ENCODE data around the gene PIK3CD.

Gene PIK3CD

DNA sequence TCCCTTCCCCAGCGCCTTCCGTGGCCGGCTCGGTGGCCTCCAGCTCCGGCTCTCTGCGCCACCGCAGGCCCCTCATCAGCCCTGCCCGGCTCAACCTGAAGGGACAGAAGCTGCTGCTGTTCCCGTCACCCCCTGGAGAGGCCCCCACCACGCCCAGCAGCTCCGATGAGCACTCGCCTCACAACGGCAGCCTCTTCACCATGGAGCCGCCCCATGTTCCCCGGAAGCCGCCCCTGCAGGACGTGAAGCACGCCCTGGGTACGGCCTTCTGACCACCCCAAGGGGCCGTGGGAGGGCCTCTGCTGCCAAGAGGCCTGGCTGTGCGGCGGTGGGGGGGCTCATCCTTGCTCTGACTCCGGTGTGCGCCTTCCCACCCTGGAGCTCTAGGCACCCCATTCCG, 41.0 kb upstream of the PIK3CD start:
- H3K27me3 ChIP-seq (replicated peaks; ENCODE audit: control insufficient read depth, insufficient read depth, low read length): no peaks in the 10 kb centered on the region
- no peak overlapping the region for H3K4me3 ChIP-seq (replicated peaks; ENCODE audit: low read depth, low read length)
- no peak for DNase-seq (ENCODE audit: extremely low read depth, insufficient read length)
- TF ChIP-seq, protein P1, sequence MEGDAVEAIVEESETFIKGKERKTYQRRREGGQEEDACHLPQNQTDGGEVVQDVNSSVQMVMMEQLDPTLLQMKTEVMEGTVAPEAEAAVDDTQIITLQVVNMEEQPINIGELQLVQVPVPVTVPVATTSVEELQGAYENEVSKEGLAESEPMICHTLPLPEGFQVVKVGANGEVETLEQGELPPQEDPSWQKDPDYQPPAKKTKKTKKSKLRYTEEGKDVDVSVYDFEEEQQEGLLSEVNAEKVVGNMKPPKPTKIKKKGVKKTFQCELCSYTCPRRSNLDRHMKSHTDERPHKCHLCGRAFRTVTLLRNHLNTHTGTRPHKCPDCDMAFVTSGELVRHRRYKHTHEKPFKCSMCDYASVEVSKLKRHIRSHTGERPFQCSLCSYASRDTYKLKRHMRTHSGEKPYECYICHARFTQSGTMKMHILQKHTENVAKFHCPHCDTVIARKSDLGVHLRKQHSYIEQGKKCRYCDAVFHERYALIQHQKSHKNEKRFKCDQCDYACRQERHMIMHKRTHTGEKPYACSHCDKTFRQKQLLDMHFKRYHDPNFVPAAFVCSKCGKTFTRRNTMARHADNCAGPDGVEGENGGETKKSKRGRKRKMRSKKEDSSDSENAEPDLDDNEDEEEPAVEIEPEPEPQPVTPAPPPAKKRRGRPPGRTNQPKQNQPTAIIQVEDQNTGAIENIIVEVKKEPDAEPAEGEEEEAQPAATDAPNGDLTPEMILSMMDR (IDR thresholded peaks at IDR 0.05; ENCODE audit: insufficient read depth, low read length, poor library complexity, severe bottlenecking): no peak
- peaks cover 24% of the 10 kb centered on the region for H3K36me3 ChIP-seq (ENCODE audit: control insufficient read depth, insufficient read depth, low read length)

DNA sequence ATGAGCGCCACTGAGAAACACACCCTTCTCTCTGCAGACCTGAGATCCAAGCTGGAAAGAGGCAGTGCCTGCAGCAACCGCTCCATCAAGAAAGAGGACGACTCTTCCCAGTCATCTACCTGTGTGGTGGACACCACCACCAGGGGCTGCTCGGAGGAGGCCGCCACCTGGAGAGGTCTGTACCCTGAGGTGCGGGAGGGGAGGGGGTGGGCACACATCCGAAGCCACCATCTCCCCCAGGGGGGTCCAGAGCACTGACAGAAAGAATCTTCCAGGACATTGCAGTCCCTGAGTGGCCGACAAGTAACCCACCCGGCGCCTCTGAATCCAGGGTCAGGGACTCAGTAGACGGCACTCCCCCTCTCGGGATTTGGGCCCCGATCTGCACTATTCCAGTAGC, 39.8 kb upstream of the PIK3CD start:
- DNase-seq (ENCODE audit: extremely low read depth, insufficient read length): no peak
- Histone ChIP-seq H3K36me3 (ENCODE audit: control insufficient read depth, insufficient read depth, low read length) (peaks cover 23% of the 10 kb centered on the region), H3K27me3 (replicated peaks; ENCODE audit: control insufficient read depth, insufficient read depth, low read length) (no peaks in the 10 kb centered on the region), H3K4me3 (replicated peaks; ENCODE audit: low read depth, low read length) (no peak overlapping the region)
- TF ChIP-seq, protein P1 (IDR thresholded peaks at IDR 0.05; ENCODE audit: insufficient read depth, low read length, poor library complexity, severe bottlenecking): no peak

DNA sequence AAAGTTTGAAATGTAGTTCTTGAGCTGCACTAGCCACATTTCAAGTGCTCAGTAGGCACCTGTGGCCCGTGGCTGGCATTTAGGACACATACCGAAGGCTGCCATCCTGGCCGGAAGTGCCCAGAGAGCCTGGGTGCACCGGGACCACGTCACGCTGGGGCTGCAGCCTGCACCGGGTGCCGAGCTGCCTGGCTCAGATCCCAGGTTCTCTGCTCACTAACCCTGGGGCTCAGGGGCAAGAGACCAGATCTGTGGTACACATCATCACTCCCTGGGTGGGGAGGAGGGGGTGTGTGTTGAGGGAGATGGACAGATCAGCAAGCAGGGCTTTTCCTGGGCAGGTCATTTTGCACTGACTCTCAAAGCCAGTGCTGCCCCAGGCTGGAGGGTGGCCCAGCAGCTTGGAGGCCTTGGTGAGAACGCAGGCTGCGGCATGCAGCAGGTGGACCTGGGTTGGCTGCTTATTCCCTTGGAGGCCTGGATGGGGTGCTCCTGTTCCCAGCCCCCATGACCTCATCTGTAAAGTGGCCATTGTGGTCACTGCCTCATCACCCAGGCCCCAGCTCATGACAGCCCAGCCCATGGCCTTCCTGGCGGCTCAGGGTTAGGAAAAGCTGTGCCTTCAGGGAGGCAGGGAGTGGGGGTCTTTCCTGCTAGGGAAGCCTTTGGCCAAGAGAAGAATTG, 39.2 kb upstream of the PIK3CD start:
- Histone ChIP-seq H3K27me3 (replicated peaks; ENCODE audit: control insufficient read depth, insufficient read depth, low read length) (no peaks in the 10 kb centered on the region), H3K36me3 (ENCODE audit: control insufficient read depth, insufficient read depth, low read length) (peaks cover 23% of the 10 kb centered on the region), H3K4me3 (replicated peaks; ENCODE audit: low read depth, low read length) (no peak overlapping the region)
- DNase-seq (ENCODE audit: extremely low read depth, insufficient read length): no peak
- TF ChIP-seq, protein P1 (IDR thresholded peaks at IDR 0.05; ENCODE audit: insufficient read depth, low read length, poor library complexity, severe bottlenecking): no peak

DNA sequence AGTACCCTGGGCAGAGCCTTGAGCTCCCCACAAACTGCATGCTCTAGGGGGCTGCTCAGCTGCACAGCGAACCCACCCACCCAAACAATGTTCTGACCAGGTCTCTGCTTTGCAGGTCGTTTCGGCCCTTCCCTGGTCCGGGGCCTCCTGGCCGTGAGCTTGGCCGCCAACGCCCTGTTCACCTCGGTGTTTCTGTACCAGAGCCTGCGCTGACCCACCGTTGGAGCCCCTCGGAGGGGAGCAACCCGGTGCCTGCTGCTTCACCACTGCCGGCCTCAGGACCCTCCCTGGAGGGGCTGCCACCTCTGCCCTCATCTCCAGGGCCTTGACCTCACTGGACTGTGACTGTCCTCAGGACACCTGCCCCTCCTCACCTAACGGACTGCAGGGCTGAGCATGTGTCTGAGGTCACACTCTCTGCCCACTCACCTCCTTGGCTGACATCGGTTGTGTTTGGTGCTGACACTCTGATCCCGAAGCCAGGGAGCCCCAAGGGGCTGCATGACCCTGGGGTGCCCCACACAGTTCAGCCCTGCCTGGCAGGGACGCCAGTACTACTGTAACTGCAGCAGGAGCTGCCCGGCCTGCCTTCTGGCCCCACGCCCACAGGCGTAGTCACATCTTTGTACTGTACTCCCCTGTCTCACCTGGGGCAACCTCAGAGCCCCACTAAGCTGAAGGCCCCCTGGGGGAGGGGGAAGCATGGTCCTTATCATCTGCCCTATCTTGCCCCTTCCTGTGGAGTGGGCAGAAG, 38.5 kb upstream of the PIK3CD start:
- TF ChIP-seq, protein P1 (IDR thresholded peaks at IDR 0.05; ENCODE audit: insufficient read depth, low read length, poor library complexity, severe bottlenecking): no peak
- DNase-seq (ENCODE audit: extremely low read depth, insufficient read length): no peak
- Histone ChIP-seq H3K36me3 (ENCODE audit: control insufficient read depth, insufficient read depth, low read length) (peaks cover 23% of the 10 kb centered on the region), H3K4me3 (replicated peaks; ENCODE audit: low read depth, low read length) (no peak overlapping the region), H3K27me3 (replicated peaks; ENCODE audit: control insufficient read depth, insufficient read depth, low read length) (no peaks in the 10 kb centered on the region)

DNA sequence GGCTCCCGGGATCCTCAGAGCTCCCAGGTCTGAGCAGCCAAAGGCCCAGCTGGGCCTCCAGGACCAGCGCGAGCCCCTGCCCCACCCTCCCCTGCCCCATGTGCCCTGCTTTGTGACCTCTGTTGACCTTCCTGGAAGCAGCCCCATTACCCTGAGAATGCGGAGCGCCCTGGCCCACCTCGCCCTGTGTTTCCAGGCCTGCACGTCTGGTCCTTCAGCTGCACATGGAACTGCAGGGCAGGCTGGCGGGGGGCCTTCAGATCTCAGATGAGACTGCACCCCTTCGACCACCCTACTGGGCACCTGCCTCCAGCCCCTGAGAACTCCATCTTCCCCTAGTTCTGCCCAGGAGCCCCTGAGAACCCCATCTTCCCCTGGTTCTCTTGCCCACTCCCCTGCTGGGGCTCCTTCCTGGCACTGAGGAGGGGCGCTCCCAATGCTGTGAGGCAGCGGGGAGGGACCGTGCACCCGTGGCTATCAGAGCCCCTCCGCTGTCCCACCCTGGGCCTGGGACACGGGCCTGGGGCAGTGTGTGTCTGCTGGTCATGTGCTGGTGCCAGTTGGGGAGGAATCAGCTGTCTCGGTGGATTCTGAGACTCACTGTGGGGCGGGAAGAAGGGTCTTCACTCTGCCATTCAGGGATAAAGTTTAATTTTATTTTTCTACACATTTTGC, 37.8 kb upstream of the PIK3CD start:
- Histone ChIP-seq H3K36me3 (ENCODE audit: control insufficient read depth, insufficient read depth, low read length) (peaks cover 21% of the 10 kb centered on the region), H3K27me3 (replicated peaks; ENCODE audit: control insufficient read depth, insufficient read depth, low read length) (no peaks in the 10 kb centered on the region), H3K4me3 (replicated peaks; ENCODE audit: low read depth, low read length) (no peak overlapping the region)
- TF ChIP-seq, protein P1 (IDR thresholded peaks at IDR 0.05; ENCODE audit: insufficient read depth, low read length, poor library complexity, severe bottlenecking): no peak
- DNase-seq (ENCODE audit: extremely low read depth, insufficient read length): no peak

Data from GM06990 (cell line).